SK-N-SH (cell line): ENCODE data around the gene WEE2. TPM values are rescaled to one million over a fixed set of nuclear protein-coding genes. Genes with fewer than 3 reads are reported as not detected.

Experiments used
- CTCF ChIA-PET: fragments of 300-600, 350-600 bp; formaldehyde crosslinking; extraction: SDS; loops from one replicate; lab custom pipeline; 2021; lab: Yijun Ruan, JAX
- POLR2A ChIA-PET: fragments of 350-600 bp; sonication (Branson Sonifier 250); formaldehyde crosslinking; extraction: SDS; loops from one replicate; lab custom pipeline; 2020; ENCODE audit warnings: antibody characterized with exemption, inconsistent platforms; lab: Yijun Ruan, JAX
- DNase-seq: peaks from one replicate; pipeline ENCODE4 v3.0.0; 2012
- H2AFZ ChIP-seq: fragments of 200-600 bp; sonication (generic); 2 replicates; pipeline ENCODE4 v1.8.1; 2016; ENCODE audit warnings: antibody characterized with exemption, mild to moderate bottlenecking, low read depth
- H3F3A ChIP-seq: fragments of 200-600 bp; sonication (generic); replicated peaks from 2 replicates; pipeline ENCODE3; 2016; ENCODE audit warnings: antibody characterized with exemption, mild to moderate bottlenecking; ENCODE audit not compliant: insufficient read depth
- H3K27ac ChIP-seq, 2 experiments: fragments of 200-500 bp in 1 of 2; fragments of 200-600 bp in 1 of 2; sonication (Bioruptor generic) in 1 of 2; sonication (generic), shearing (Covaris generic) in 1 of 2; 2 replicates each; pipeline versions ENCODE4 v1.5.1 to v1.6.1; 2014 to 2016; ENCODE audit warnings: low read depth in 2 of 2, inconsistent platforms in 1 of 2, low read length in 1 of 2, mild to moderate bottlenecking in 1 of 2, mixed read lengths in 1 of 2
- H3K27me3 ChIP-seq: fragments of 200-600 bp; sonication (generic), shearing (Covaris generic); 2 replicates; pipeline ENCODE4 v1.6.1; 2016; ENCODE audit warnings: mixed run types; ENCODE audit not compliant: insufficient read depth
- H3K36me3 ChIP-seq, 2 experiments: fragments of 200-500 bp in 1 of 2; fragments of 200-600 bp in 1 of 2; sonication (Bioruptor generic) in 1 of 2; sonication (generic) in 1 of 2; replicated peaks in 1 of 2; 2 replicates each; pipeline versions ENCODE3 to v1.5.1; 2014 to 2016; ENCODE audit warnings: low read length in 1 of 2, mild to moderate bottlenecking in 1 of 2; ENCODE audit not compliant: insufficient read depth in 2 of 2, control insufficient read depth in 1 of 2
- H3K4me1 ChIP-seq, 2 experiments: fragments of 200-500 bp in 1 of 2; fragments of 200-600 bp in 1 of 2; sonication (Bioruptor generic) in 1 of 2; sonication (generic), shearing (Covaris generic) in 1 of 2; 2 replicates each; pipeline versions ENCODE4 v1.5.1 to v1.6.1; 2014 to 2016; ENCODE audit warnings: low read depth in 1 of 2, low read length in 1 of 2, mixed run types in 1 of 2; ENCODE audit not compliant: insufficient read depth in 2 of 2, control insufficient read depth in 1 of 2
- H3K4me2 ChIP-seq: fragments of 200-600 bp; sonication (generic), shearing (Covaris generic); 2 replicates; pipeline ENCODE4 v1.6.1; 2017; ENCODE audit warnings: mixed run types
- H3K4me3 ChIP-seq, 2 experiments: fragments of 200-500 bp in 1 of 2; fragments of 200-600 bp in 1 of 2; sonication (Bioruptor generic) in 1 of 2; sonication (generic), shearing (Covaris generic) in 1 of 2; 2 replicates each; pipeline versions ENCODE4 v1.5.1 to v1.8.1; 2014 to 2016; ENCODE audit warnings: low read depth in 2 of 2, inconsistent platforms in 1 of 2, low read length in 1 of 2, mild to moderate bottlenecking in 1 of 2, mixed read lengths in 1 of 2, moderate library complexity in 1 of 2
- H3K79me2 ChIP-seq: fragments of 200-600 bp; sonication (generic); 2 replicates; pipeline ENCODE4 v1.8.1; 2017; ENCODE audit warnings: mild to moderate bottlenecking; ENCODE audit not compliant: insufficient read depth
- H3K9ac ChIP-seq: fragments of 200-600 bp; sonication (generic); 2 replicates; pipeline ENCODE4 v1.6.1; 2017; ENCODE audit warnings: mixed run types
- H3K9me2 ChIP-seq: fragments of 200-600 bp; sonication (generic); 2 replicates; pipeline ENCODE4 v1.6.1; 2017; ENCODE audit warnings: mixed run types
- H3K9me3 ChIP-seq: fragments of 200-600 bp; sonication (generic); 2 replicates; pipeline ENCODE4 v1.6.1; 2017; ENCODE audit warnings: mixed run types, mild to moderate bottlenecking, moderate library complexity
- H4K20me1 ChIP-seq: fragments of 200-600 bp; sonication (generic); 2 replicates; pipeline ENCODE4 v1.6.1; 2017; ENCODE audit warnings: mild to moderate bottlenecking, mixed run types; ENCODE audit not compliant: insufficient read depth
- CTCF ChIP-seq: fragments of 200-600 bp; sonication (generic); IDR thresholded peaks from 2 replicates; pipeline ENCODE4 v1.6.1; 2017; ENCODE audit warnings: antibody characterized with exemption, mild to moderate bottlenecking, moderate library complexity
- EP300 ChIP-seq, 2 experiments: IDR thresholded peaks; 2 replicates each; pipeline versions ENCODE4 v1.4.0 to v1.6.1; 2012; ENCODE audit warnings: borderline replicate concordance in 1 of 2, low read depth in 1 of 2, low read length in 1 of 2
- EZH2phosphoT487 ChIP-seq: fragments of 200-600 bp; sonication (generic); IDR thresholded peaks from 2 replicates; pipeline ENCODE4 v1.6.1; 2017; ENCODE audit warnings: low read depth, mixed run types, mild to moderate bottlenecking, antibody characterized with exemption, moderate library complexity, borderline replicate concordance
- FOXJ3 ChIP-seq: sonication (generic); formaldehyde crosslinking; IDR thresholded peaks from 2 replicates; pipeline ENCODE4 v1.5.1; 2020; ENCODE audit warnings: mild to moderate bottlenecking, missing genetic modification reagents
- FOXM1 ChIP-seq: IDR thresholded peaks from 2 replicates; pipeline ENCODE4 v1.4.0; 2012; ENCODE audit warnings: low read depth, mild to moderate bottlenecking
- JUND ChIP-seq: IDR thresholded peaks from 2 replicates; pipeline ENCODE4 v1.4.0; 2012
- MAX ChIP-seq: IDR thresholded peaks from 2 replicates; pipeline ENCODE4 v1.4.0; 2012; ENCODE audit warnings: low read depth
- NRF1 ChIP-seq: IDR thresholded peaks from 2 replicates; pipeline ENCODE4 v1.6.1; 2012; ENCODE audit warnings: low read depth, mild to moderate bottlenecking, low read length
- POLR2AphosphoS5 ChIP-seq: IDR thresholded peaks from 2 replicates; pipeline ENCODE4 v1.6.1; 2012; ENCODE audit warnings: low read depth, low read length
- RAD21 ChIP-seq: IDR thresholded peaks from 2 replicates; pipeline ENCODE4 v1.6.1; 2012; ENCODE audit warnings: mild to moderate bottlenecking, low read length
- RFX5 ChIP-seq: IDR thresholded peaks from 2 replicates; pipeline ENCODE4 v1.6.1; 2012; ENCODE audit warnings: mild to moderate bottlenecking, improper control_type of control experiment, low read length
- SIN3A ChIP-seq: IDR thresholded peaks from 2 replicates; pipeline ENCODE4 v1.6.1; 2012; ENCODE audit warnings: low read depth, mild to moderate bottlenecking, low read length, moderate library complexity, borderline replicate concordance
- SMC3 ChIP-seq: IDR thresholded peaks from 2 replicates; pipeline ENCODE4 v1.6.1; 2012; ENCODE audit warnings: low read depth, low read length, improper control_type of control experiment
- TAF1 ChIP-seq: IDR thresholded peaks from 2 replicates; pipeline ENCODE4 v1.6.1; 2012; ENCODE audit warnings: low read depth, mild to moderate bottlenecking, low read length, moderate library complexity, borderline replicate concordance
- TCF12 ChIP-seq: IDR thresholded peaks from 2 replicates; pipeline ENCODE4 v1.4.0; 2012
- USF1 ChIP-seq: IDR thresholded peaks from 2 replicates; pipeline ENCODE4 v1.4.0; 2012; ENCODE audit warnings: low read depth, borderline replicate concordance
- WGBS: methylation state at CpG from one replicate; pipeline ENCODE4 v1.1.6; 2017; ENCODE audit warnings: low lambda C conversion rate; 5-methylcytosine and 5-hydroxymethylcytosine counted together
- polyA plus RNA-seq, 3 experiments: library from polyadenylated mRNA; depleted of rRNA; stranded (reverse); fragments of >200 nt; gene quantifications; 2 replicates each; pipeline ENCODE4 v1.2.3, GENCODE V29; 2012

WEE2 gene
- polyA plus RNA-seq (2012; rRNA removed): not detected in 2 replicates
- 0.01 TPM in 1 of 2 replicates, not detected in the other for polyA plus RNA-seq (2012; cell fraction: cytosol; rRNA removed)
- 0.07 TPM in 1 of 2 replicates, not detected in the other for polyA plus RNA-seq (2012; cell fraction: nucleus; rRNA removed)

DNA sequence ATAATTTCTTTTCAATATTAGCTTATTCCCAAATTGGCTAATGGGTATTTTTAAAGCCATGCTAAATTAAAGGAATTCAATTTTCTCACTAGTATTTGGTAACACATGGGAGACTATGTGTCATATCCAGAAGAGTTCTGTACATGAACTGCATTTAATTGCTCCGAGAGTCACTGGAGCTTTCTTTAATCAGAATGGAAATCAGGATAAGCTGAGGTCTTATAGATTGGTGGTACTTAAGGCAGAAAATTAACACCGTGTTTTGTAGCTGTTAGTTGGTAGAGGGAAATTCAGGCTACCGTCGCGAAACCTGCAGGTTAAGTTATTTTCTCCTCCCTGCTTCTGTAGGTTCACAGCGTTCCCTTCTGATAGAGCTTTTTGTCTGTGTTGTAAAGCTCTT is at the start of gene WEE2:
Gene WEE2, plus strand, starts transcription at position 3 of the 400 bp plus-strand sequence. CDS start 406 bp downstream, outside the sequence.
- ChIA-PET CTCF (interaction anchor here (0.8 to 3.2 kb wide), 6 partner anchors 13 to 78 kb away, joined by 3 to 22 read pairs (median 4); partner anchors contain the start of gene SSBP1), POLR2A (no interaction called here)
- Histone ChIP-seq H3K9me2 (no peaks in the 10 kb centered on the region), H3K36me3 (peaks cover 0 to 2% of the 10 kb centered on the region in 2 experiments), H3K4me1 (no peaks in the 10 kb centered on the region), H3K27ac (no peak within 1 kb of the TSS), H3F3A (peaks cover 4% of the 10 kb centered on the region), H3K27me3 (no peaks in the 10 kb centered on the region), H2AFZ (no peak within 1 kb of the TSS), H3K9ac (no peak within 1 kb of the TSS), H3K4me3 (no peak within 1 kb of the TSS), H4K20me1 (no peaks in the 10 kb centered on the region), H3K79me2 (no peaks in the 10 kb centered on the region), H3K9me3 (no peaks in the 10 kb centered on the region), H3K4me2 (no peak within 1 kb of the TSS)
- TF ChIP-seq TAF1: no peak
- no peak for TF ChIP-seq TCF12
- TF ChIP-seq CTCF: no peak
- no peak for TF ChIP-seq MAX
- no peak for TF ChIP-seq SIN3A
- no peak for TF ChIP-seq RAD21
- TF ChIP-seq SMC3: no peak
- TF ChIP-seq FOXJ3: no peak
- no peak for TF ChIP-seq NRF1
- no peak for TF ChIP-seq FOXM1
- no peak for TF ChIP-seq POLR2AphosphoS5
- no peak for TF ChIP-seq EZH2phosphoT487
- TF ChIP-seq USF1: no peak
- no peak for DNase-seq
- WGBS: 84% methylated on average over 6 of the region's 6 CpGs

- H3K9ac ChIP-seq: no peak overlapping the region
- 96% methylated on average over 6 of the region's 6 CpGs for WGBS
- ChIA-PET CTCF (interaction anchor here (1.3 to 1.8 kb wide), 2 partner anchors 78 to 126 kb away, joined by 4 to 9 read pairs; no protein-coding TSS in a partner anchor), POLR2A (interaction anchor here (1.6 kb wide), 1 partner anchor 79 kb away, joined by 4 read pairs; the partner anchor contains the start of gene SSBP1)
- H3K9me2 ChIP-seq: no peaks in the 10 kb centered on the region
- no peak for DNase-seq
- H3K9me3 ChIP-seq: no peaks in the 10 kb centered on the region
- no peak overlapping the region for H3K4me2 ChIP-seq
- H2AFZ ChIP-seq: no peak overlapping the region
- H3K4me3 ChIP-seq: no peak overlapping the region
- peaks cover 0 to 2% of the 10 kb centered on the region in 2 experiments; a peak in 1 of 4 replicates for H3K4me1 ChIP-seq
- H3K79me2 ChIP-seq: no peaks in the 10 kb centered on the region
- no peaks in the 10 kb centered on the region for H4K20me1 ChIP-seq
- no peaks in the 10 kb centered on the region for H3K27me3 ChIP-seq
- no peak overlapping the region for H3K27ac ChIP-seq
- peaks cover 42 to 89% of the 10 kb centered on the region in 2 experiments for H3K36me3 ChIP-seq
- peaks cover 3% of the 10 kb centered on the region for H3F3A ChIP-seq
- no peak for TF ChIP-seq RFX5
- no peak for TF ChIP-seq TCF12
- no peak for TF ChIP-seq POLR2AphosphoS5
- no peak for TF ChIP-seq JUND
- TF ChIP-seq EP300 (IDR thresholded peaks at IDR 0.05; ENCODE audit: borderline replicate concordance in 1 of 2, low read depth in 1 of 2, low read length in 1 of 2): no peak
- no peak for TF ChIP-seq EZH2phosphoT487
- no peak for TF ChIP-seq SIN3A
- TF ChIP-seq, all 33 proteins: peak for 0
Measured at GRCh38 chr7:141659501-141659900, 48.7 kb upstream of the WEE2 start.
